Measurements from ENCODE around the gene KCNJ6.
"Not testable (repeated sequence)": the region's sequence is repeated elsewhere in the genome, so short reads cannot be mapped to it uniquely, and the experiment has no call there.

KCNJ6 gene

GRCh38 chr21:37762606-37763005, 153.7 kb downstream of the KCNJ6 start:
- TF ChIP-seq PAX5 (IDR thresholded peaks at IDR 0.05; ENCODE audit: insufficient read depth, low read length, severe bottlenecking) (no peak), TAF1 (IDR thresholded peaks at IDR 0.05; ENCODE audit: low read depth, low read length) (no peak), POU2F2 (IDR thresholded peaks at IDR 0.05; ENCODE audit: low read depth, low read length) (no peak), POLR2A (IDR thresholded peaks at IDR 0.05; ENCODE audit: low read depth, low read length) (no peak), SPI1 (IDR thresholded peaks at IDR 0.05; ENCODE audit: low read depth, low read length) (no peak), POLR2AphosphoS5 (IDR thresholded peaks at IDR 0.05; ENCODE audit: low read depth, low read length) (no peak)
- FAIRE-seq = no peak
- DNase-seq (ENCODE audit: insufficient read length, low spot score) = no peak

GRCh38 chr21:37761406-37761805, 154.9 kb downstream of the KCNJ6 start:
- peak; percentile 80 for FAIRE-seq
- not testable (repeated sequence) for DNase-seq (ENCODE audit: insufficient read length, low spot score)

- TF ChIP-seq POU2F2 (IDR thresholded peaks at IDR 0.05; ENCODE audit: low read depth, low read length) = no peak
- FAIRE-seq (no peak), DNase-seq (ENCODE audit: insufficient read length, low spot score) (no peak)
These were observed 156.5 kb downstream of the KCNJ6 start for GRCh38 chr21:37759777-37760176.

- FAIRE-seq (no peak), DNase-seq (ENCODE audit: insufficient read length, low spot score) (no peak)
- TF ChIP-seq PAX5 (IDR thresholded peaks at IDR 0.05; ENCODE audit: insufficient read depth, low read length, severe bottlenecking) (no peak), POU2F2 (IDR thresholded peaks at IDR 0.05; ENCODE audit: low read depth, low read length) (no peak), SPI1 (IDR thresholded peaks at IDR 0.05; ENCODE audit: low read depth, low read length) (no peak)
These were observed 157.3 kb downstream of the KCNJ6 start for GRCh38 chr21:37758982-37759381.

- no peak for TF ChIP-seq POLR2AphosphoS5 (IDR thresholded peaks at IDR 0.05; ENCODE audit: low read depth, low read length)
- FAIRE-seq = no peak
These were observed 158.5 kb downstream of the KCNJ6 start for GRCh38 chr21:37757606-37758376.

GRCh38 chr21:37753122-37753599, 163.1 kb downstream of the KCNJ6 start:
- TF ChIP-seq TAF1 (IDR thresholded peaks at IDR 0.05; ENCODE audit: low read depth, low read length) = no peak
- no peak for TF ChIP-seq POU2F2 (IDR thresholded peaks at IDR 0.05; ENCODE audit: low read depth, low read length)
- no peak for TF ChIP-seq PAX5 (IDR thresholded peaks at IDR 0.05; ENCODE audit: insufficient read depth, low read length, severe bottlenecking)
- TF ChIP-seq SPI1 (IDR thresholded peaks at IDR 0.05; ENCODE audit: low read depth, low read length) = no peak
- TF ChIP-seq POLR2A (IDR thresholded peaks at IDR 0.05; ENCODE audit: low read depth, low read length) = no peak
- no peak for TF ChIP-seq POLR2AphosphoS5 (IDR thresholded peaks at IDR 0.05; ENCODE audit: low read depth, low read length)
- DNase-seq (ENCODE audit: insufficient read length, low spot score) = no peak
- no peak for FAIRE-seq

More at GRCh38 chr21:37757606-37758376, 158.5 kb downstream of the KCNJ6 start:
- no peak for DNase-seq (ENCODE audit: insufficient read length, low spot score)

GRCh38 chr21:37751268-37751975, 164.8 kb downstream of the KCNJ6 start:
- TF ChIP-seq TAF1 (IDR thresholded peaks at IDR 0.05; ENCODE audit: low read depth, low read length) (no peak), POU2F2 (IDR thresholded peaks at IDR 0.05; ENCODE audit: low read depth, low read length) (no peak), SPI1 (IDR thresholded peaks at IDR 0.05; ENCODE audit: low read depth, low read length) (no peak), POLR2A (IDR thresholded peaks at IDR 0.05; ENCODE audit: low read depth, low read length) (no peak), PAX5 (IDR thresholded peaks at IDR 0.05; ENCODE audit: insufficient read depth, low read length, severe bottlenecking) (no peak), POLR2AphosphoS5 (IDR thresholded peaks at IDR 0.05; ENCODE audit: low read depth, low read length) (no peak)
- DNase-seq (ENCODE audit: insufficient read length, low spot score) = no peak
- no peak for FAIRE-seq

- DNase-seq (ENCODE audit: insufficient read length, low spot score) (no peak), FAIRE-seq (no peak)
- TF ChIP-seq POLR2AphosphoS5 (IDR thresholded peaks at IDR 0.05; ENCODE audit: low read depth, low read length) (no peak), POU2F2 (IDR thresholded peaks at IDR 0.05; ENCODE audit: low read depth, low read length) (no peak), TAF1 (IDR thresholded peaks at IDR 0.05; ENCODE audit: low read depth, low read length) (no peak), POLR2A (IDR thresholded peaks at IDR 0.05; ENCODE audit: low read depth, low read length) (no peak), SPI1 (IDR thresholded peaks at IDR 0.05; ENCODE audit: low read depth, low read length) (no peak), PAX5 (IDR thresholded peaks at IDR 0.05; ENCODE audit: insufficient read depth, low read length, severe bottlenecking) (no peak)
These were observed 167.1 kb downstream of the KCNJ6 start for GRCh38 chr21:37749132-37749531.

- no peak for FAIRE-seq
- TF ChIP-seq SPI1 (IDR thresholded peaks at IDR 0.05; ENCODE audit: low read depth, low read length) (no peak), POLR2AphosphoS5 (IDR thresholded peaks at IDR 0.05; ENCODE audit: low read depth, low read length) (no peak), POLR2A (IDR thresholded peaks at IDR 0.05; ENCODE audit: low read depth, low read length) (no peak), POU2F2 (IDR thresholded peaks at IDR 0.05; ENCODE audit: low read depth, low read length) (no peak), TAF1 (IDR thresholded peaks at IDR 0.05; ENCODE audit: low read depth, low read length) (no peak), PAX5 (IDR thresholded peaks at IDR 0.05; ENCODE audit: insufficient read depth, low read length, severe bottlenecking) (no peak)
- DNase-seq (ENCODE audit: insufficient read length, low spot score) = no peak
These were observed 167.9 kb downstream of the KCNJ6 start for GRCh38 chr21:37748351-37748750.

- no peak for TF ChIP-seq POLR2AphosphoS5 (IDR thresholded peaks at IDR 0.05; ENCODE audit: low read depth, low read length)
- TF ChIP-seq TAF1 (IDR thresholded peaks at IDR 0.05; ENCODE audit: low read depth, low read length) = no peak
- TF ChIP-seq PAX5 (IDR thresholded peaks at IDR 0.05; ENCODE audit: insufficient read depth, low read length, severe bottlenecking) = no peak
- TF ChIP-seq SPI1 (IDR thresholded peaks at IDR 0.05; ENCODE audit: low read depth, low read length) = no peak
- no peak for TF ChIP-seq POLR2A (IDR thresholded peaks at IDR 0.05; ENCODE audit: low read depth, low read length)
- TF ChIP-seq POU2F2 (IDR thresholded peaks at IDR 0.05; ENCODE audit: low read depth, low read length) = no peak
- DNase-seq (ENCODE audit: insufficient read length, low spot score) = no peak
- FAIRE-seq = no peak
These were observed 169.4 kb downstream of the KCNJ6 start for GRCh38 chr21:37746849-37747248.

All from GM12891 (cell line).